ENCODE measurements around the gene GMDS. TPM values are rescaled to one million over a fixed set of nuclear protein-coding genes. Genes with fewer than 3 reads are reported as not detected.

Gene GMDS
- total and polyA plus RNA-seq, 2 experiments from 2014 or later = 30.1 to 36.5 TPM

- no peak for DNase-seq (ENCODE audit: low spot score)
- H3K4me2 ChIP-seq = no peak overlapping the region
- H2AFZ ChIP-seq = no peak overlapping the region
- Mint-ChIP-seq H3K4me3 (no peak overlapping the region), H3K4me1 (no peaks in the 10 kb centered on the region; the same call in 2 of the 3 replicates), H3K36me3 (ENCODE audit: low read depth) (no peaks in the 10 kb centered on the region), H3K9me3 (no peaks in the 10 kb centered on the region), H3K27me3 (ENCODE audit: insufficient read depth, low read depth, poor library complexity) (peaks cover 7% of the 10 kb centered on the region), H3K27ac (no peak overlapping the region)
- no peaks in the 10 kb centered on the region for H3K36me3 ChIP-seq (ENCODE audit: insufficient read depth)
- no peaks in the 10 kb centered on the region for H3K27me3 ChIP-seq (ENCODE audit: insufficient read depth)
- ATAC-seq = no peak
- H3K4me1 ChIP-seq (ENCODE audit: insufficient read depth) = no peaks in the 10 kb centered on the region
- no peak overlapping the region for H3K4me3 ChIP-seq
- TF ChIP-seq CTCF (conservative IDR thresholded peaks at IDR 0.05; ENCODE audit: low read depth in 2 of 2) (no peak), ETS1 (IDR thresholded peaks at IDR 0.05) (no peak), ZNF331 (CRISPR knock-in tag; IDR thresholded peaks at IDR 0.05; ENCODE audit: low read depth) (no peak), REST (IDR thresholded peaks at IDR 0.05; ENCODE audit: unreplicated experiment) (no peak), CREB1 (CRISPR knock-in tag; IDR thresholded peaks at IDR 0.05; ENCODE audit: low read depth) (no peak), ZNF462 (CRISPR knock-in tag; IDR thresholded peaks at IDR 0.05) (no peak), ZNF114 (CRISPR knock-in tag; IDR thresholded peaks at IDR 0.05) (no peak), EZH2 (IDR thresholded peaks at IDR 0.05; ENCODE audit: low read depth, unreplicated experiment) (no peak), NANOG (IDR thresholded peaks at IDR 0.05; ENCODE audit: borderline replicate concordance) (no peak), POLR2AphosphoS5 (IDR thresholded peaks at IDR 0.05; ENCODE audit: low read depth) (no peak), EZH2phosphoT487 (IDR thresholded peaks at IDR 0.05; ENCODE audit: unreplicated experiment) (no peak), JUNB (IDR thresholded peaks at IDR 0.05; ENCODE audit: unreplicated experiment) (no peak), STAT1 (IDR thresholded peaks at IDR 0.05; ENCODE audit: unreplicated experiment) (no peak)
- no peaks in the 10 kb centered on the region for H3K79me2 ChIP-seq (replicated peaks; ENCODE audit: insufficient read depth)
- no peaks in the 10 kb centered on the region for H3K9me2 ChIP-seq (ENCODE audit: insufficient read depth)
- no peaks in the 10 kb centered on the region for H3F3A ChIP-seq (replicated peaks; ENCODE audit: low read depth)
- H3K27ac ChIP-seq (ENCODE audit: low read depth) = no peak overlapping the region
- H4K20me1 ChIP-seq (replicated peaks; ENCODE audit: insufficient read depth) = no peaks in the 10 kb centered on the region
These were observed 581.1 kb downstream of the GMDS start for GRCh38 chr6:1664329-1664728.
